H9 (cell line): ENCODE measurements around the gene RBM46. TPM values are rescaled to one million over a fixed set of nuclear protein-coding genes. Genes with fewer than 3 reads are reported as not detected.

Experiments
- DNase-seq: peaks from one replicate; pipeline ENCODE4 v3.0.0-alpha.2; 2017
- H2AFZ ChIP-seq: one replicate; pipeline ENCODE4 v1.6.1; 2013; ENCODE audit warnings: mild to moderate bottlenecking, low read length, control low read depth, moderate library complexity
- H2AK5ac ChIP-seq: 2 replicates; pipeline ENCODE4 v1.6.1; 2013; ENCODE audit warnings: low read length, control low read depth, mixed read lengths; ENCODE audit not compliant: insufficient read length
- H2BK120ac ChIP-seq: one replicate; pipeline ENCODE4 v1.6.1; 2013; ENCODE audit warnings: low read depth, mild to moderate bottlenecking, low read length, control low read depth, inconsistent platforms; ENCODE audit not compliant: poor library complexity, severe bottlenecking
- H2BK12ac ChIP-seq: 2 replicates; pipeline ENCODE4 v1.6.1; 2013; ENCODE audit warnings: low read length, control low read depth, mixed read lengths, low read depth; ENCODE audit not compliant: insufficient read length
- H2BK15ac ChIP-seq: 2 replicates; pipeline ENCODE4 v1.6.1; 2013; ENCODE audit warnings: low read depth, low read length, control low read depth
- H2BK20ac ChIP-seq: one replicate; pipeline ENCODE4 v1.6.1; 2013; ENCODE audit warnings: low read depth, mild to moderate bottlenecking, low read length, control low read depth, inconsistent platforms; ENCODE audit not compliant: poor library complexity, severe bottlenecking
- H2BK5ac ChIP-seq: 2 replicates; pipeline ENCODE4 v1.6.1; 2013; ENCODE audit warnings: low read length, control low read depth, mixed read lengths; ENCODE audit not compliant: insufficient read length
- H3K14ac ChIP-seq: 2 replicates; pipeline ENCODE4 v1.6.1; 2013; ENCODE audit warnings: low read length, control low read depth; ENCODE audit not compliant: insufficient read depth
- H3K18ac ChIP-seq: 2 replicates; pipeline ENCODE4 v1.6.1; 2013; ENCODE audit warnings: low read depth, mild to moderate bottlenecking, mixed read lengths, low read length, control low read depth; ENCODE audit not compliant: insufficient read length
- H3K23ac ChIP-seq: 2 replicates; pipeline ENCODE4 v1.6.1; 2013; ENCODE audit warnings: low read length, control low read depth, mixed read lengths, low read depth; ENCODE audit not compliant: insufficient read length
- H3K23me2 ChIP-seq: 2 replicates; pipeline ENCODE4 v1.6.1; 2013; ENCODE audit warnings: low read depth, mild to moderate bottlenecking, mixed read lengths, low read length, control low read depth; ENCODE audit not compliant: insufficient read length, poor library complexity, severe bottlenecking
- H3K27ac ChIP-seq: 2 replicates; pipeline ENCODE4 v1.5.1; 2013; ENCODE audit warnings: low read length, control low read depth, mixed read lengths, low read depth; ENCODE audit not compliant: insufficient read length
- H3K27me3 ChIP-seq: 2 replicates; pipeline ENCODE4 v1.6.1; 2013; ENCODE audit warnings: low read length, control low read depth, inconsistent platforms; ENCODE audit not compliant: insufficient read depth
- H3K4ac ChIP-seq: 2 replicates; pipeline ENCODE4 v1.6.1; 2013; ENCODE audit warnings: low read depth, mild to moderate bottlenecking, control low read depth, inconsistent platforms, low read length, moderate library complexity
- H3K4me1 ChIP-seq: 2 replicates; pipeline ENCODE4 v1.6.1; 2013; ENCODE audit warnings: low read length, control low read depth, inconsistent platforms; ENCODE audit not compliant: insufficient read depth
- H3K4me2 ChIP-seq: 2 replicates; pipeline ENCODE4 v1.6.1; 2013; ENCODE audit warnings: low read length, control low read depth, mixed read lengths; ENCODE audit not compliant: insufficient read length, insufficient read depth
- H3K56ac ChIP-seq: 2 replicates; pipeline ENCODE4 v1.6.1; 2013; ENCODE audit warnings: low read depth, mild to moderate bottlenecking, mixed read lengths, low read length, control low read depth; ENCODE audit not compliant: insufficient read length
- H3K79me1 ChIP-seq: 2 replicates; pipeline ENCODE4 v1.6.1; 2013; ENCODE audit warnings: low read depth, mild to moderate bottlenecking, moderate library complexity, low read length, control low read depth, inconsistent platforms; ENCODE audit not compliant: insufficient read depth, poor library complexity, severe bottlenecking
- H3K79me2 ChIP-seq: 2 replicates; pipeline ENCODE4 v1.6.1; 2013; ENCODE audit warnings: low read length, control low read depth, inconsistent platforms; ENCODE audit not compliant: insufficient read depth
- H3K9ac ChIP-seq: 2 replicates; pipeline ENCODE4 v1.6.1; 2013; ENCODE audit warnings: low read length, control low read depth, mixed read lengths; ENCODE audit not compliant: insufficient read length; ENCODE audit errors: extremely low read depth
- H3K9me3 ChIP-seq: one replicate; pipeline ENCODE4 v1.6.1; 2013; ENCODE audit warnings: low read depth, low read length, inconsistent platforms; ENCODE audit not compliant: control insufficient read depth
- H3T11ph ChIP-seq: one replicate; pipeline ENCODE4 v1.6.1; 2013; ENCODE audit warnings: mild to moderate bottlenecking, low read length, control low read depth, inconsistent platforms
- H4K20me1 ChIP-seq: one replicate; pipeline ENCODE4 v1.6.1; 2013; ENCODE audit not compliant: control insufficient read depth, insufficient read length, insufficient read depth
- H4K5ac ChIP-seq: 2 replicates; pipeline ENCODE4 v1.6.1; 2013; ENCODE audit warnings: low read depth, mild to moderate bottlenecking, mixed read lengths, low read length, control low read depth; ENCODE audit not compliant: insufficient read length
- H4K8ac ChIP-seq: replicated peaks from 2 replicates; pipeline ENCODE4 v1.6.1; 2013; ENCODE audit warnings: low read length, control low read depth, mixed read lengths, low read depth; ENCODE audit not compliant: insufficient read length
- H4K91ac ChIP-seq: 2 replicates; pipeline ENCODE4 v1.6.1; 2013; ENCODE audit warnings: low read depth, mild to moderate bottlenecking, moderate library complexity, mixed read lengths, low read length, control low read depth; ENCODE audit not compliant: insufficient read length
- H3K27ac Mint-ChIP-seq, 3 experiments: 2 replicates in 2 of 3; 3 replicates in 1 of 3; pipeline ENCODE4 v1.8.0; 2020 to 2021; ENCODE audit warnings: mixed read lengths in 3 of 3, mild to moderate bottlenecking in 1 of 3, moderate library complexity in 1 of 3
- H3K27me3 Mint-ChIP-seq: 2 replicates; pipeline ENCODE4 v1.8.0; 2021; ENCODE audit warnings: low read depth, mild to moderate bottlenecking, moderate library complexity, mixed read lengths
- H3K36me3 Mint-ChIP-seq, 3 experiments: 2 replicates in 2 of 3; 3 replicates in 1 of 3; pipeline ENCODE4 v1.8.0; 2020 to 2021; ENCODE audit warnings: low read depth in 3 of 3, mixed read lengths in 3 of 3; ENCODE audit not compliant: insufficient read depth in 1 of 3
- H3K4me1 Mint-ChIP-seq, 2 experiments: 2 replicates each; pipeline ENCODE4 v1.8.0; 2020; ENCODE audit warnings: mixed read lengths in 2 of 2
- H3K4me3 Mint-ChIP-seq, 2 experiments: 2 replicates in 1 of 2; 3 replicates in 1 of 2; pipeline ENCODE4 v1.8.0; 2020 to 2021; ENCODE audit warnings: mild to moderate bottlenecking in 2 of 2, mixed read lengths in 2 of 2, moderate library complexity in 1 of 2
- H3K9me3 Mint-ChIP-seq, 2 experiments: 2 replicates in 1 of 2; 3 replicates in 1 of 2; pipeline ENCODE4 v1.8.0; 2020; ENCODE audit warnings: mild to moderate bottlenecking in 2 of 2, mixed read lengths in 2 of 2, moderate library complexity in 1 of 2
- CTCF ChIP-seq: fragments of 200-600 bp; sonication (generic); conservative IDR thresholded peaks from 3 replicates; pipeline ENCODE4 v1.8.0; 2021; ENCODE audit warnings: antibody characterized with exemption, mild to moderate bottlenecking
- WGBS: extraction: QIAGEN DNeasy Blood & Tissue Kit; methylation state at CpG from one replicate; pipeline ENCODE4 v1.1.7; 2013; ENCODE audit warnings: missing lambda C conversion rate, low lambda C conversion rate, mixed read lengths; ENCODE audit not compliant: insufficient read length; ENCODE audit errors: extremely low coverage; 5-methylcytosine and 5-hydroxymethylcytosine counted together
- total RNA-seq: library from RNA; stranded (reverse); gene quantifications from 2 replicates; pipeline ENCODE4 v1.2.1, GENCODE V29; 2021

The RBM46 gene
- total RNA-seq, 1 experiment from 2014 or later: 0.17 TPM

GRCh38 chr4:154868414-154869194 is 87.5 kb downstream of the RBM46 start:
- H3K4me2 ChIP-seq: no peak overlapping the region
- H3K79me1 ChIP-seq: no peaks in the 10 kb centered on the region
- no peak overlapping the region for H2BK15ac ChIP-seq
- no peak overlapping the region; a peak in 1 of 5 replicates for H3K4me3 Mint-ChIP-seq
- H4K5ac ChIP-seq: no peak overlapping the region
- H3K23me2 ChIP-seq: no peaks in the 10 kb centered on the region
- peaks cover 2% of the 10 kb centered on the region; the same call in 1 of the 2 replicates for H3K27me3 Mint-ChIP-seq
- no peak overlapping the region for H3K4ac ChIP-seq
- TF ChIP-seq CTCF: no peak
- H3K9me3 ChIP-seq: peaks cover 6% of the 10 kb centered on the region
- WGBS: no CpG with 5 or more reads among the region's 7 CpGs
- no peak overlapping the region for H3K23ac ChIP-seq
- H3K9ac ChIP-seq: no peak overlapping the region
- H2BK5ac ChIP-seq: no peak overlapping the region
- no peaks in the 10 kb centered on the region; the same call in 1 of the 2 replicates for H3K4me1 ChIP-seq
- no peak overlapping the region for H2BK12ac ChIP-seq
- no peak for DNase-seq
- peaks cover 13 to 23% (median 13%) of the 10 kb centered on the region in 3 experiments for H3K36me3 Mint-ChIP-seq
- H4K91ac ChIP-seq: no peak overlapping the region
- no peak overlapping the region for H2BK120ac ChIP-seq
- H4K8ac ChIP-seq: no peak overlapping the region
- H3K27ac Mint-ChIP-seq: peak overlapping the region in 1 of 3 experiments; percentile 17; a peak in 4 of 7 replicates
- H3K14ac ChIP-seq: no peak overlapping the region
- H3T11ph ChIP-seq: no peak overlapping the region
- H2AFZ ChIP-seq: no peak overlapping the region
- no peaks in the 10 kb centered on the region for H3K27me3 ChIP-seq
- H3K56ac ChIP-seq: no peak overlapping the region
- H3K79me2 ChIP-seq: no peaks in the 10 kb centered on the region
- H3K4me1 Mint-ChIP-seq: peaks cover 38 to 39% of the 10 kb centered on the region in 2 experiments
- H4K20me1 ChIP-seq: no peaks in the 10 kb centered on the region
- no peak overlapping the region for H3K27ac ChIP-seq
- peaks cover 19 to 21% of the 10 kb centered on the region in 2 experiments for H3K9me3 Mint-ChIP-seq
- no peak overlapping the region for H2BK20ac ChIP-seq
- no peak overlapping the region for H3K18ac ChIP-seq
- H2AK5ac ChIP-seq: no peak overlapping the region
